ENCODE data around the gene JAM3. TPM values are rescaled to one million over a fixed set of nuclear protein-coding genes. Genes with fewer than 3 reads are reported as not detected.

Gene JAM3
- total RNA-seq, 4 donors from 2014 or later, result 13.3 to 36.0 (median 16.8) TPM

DNA sequence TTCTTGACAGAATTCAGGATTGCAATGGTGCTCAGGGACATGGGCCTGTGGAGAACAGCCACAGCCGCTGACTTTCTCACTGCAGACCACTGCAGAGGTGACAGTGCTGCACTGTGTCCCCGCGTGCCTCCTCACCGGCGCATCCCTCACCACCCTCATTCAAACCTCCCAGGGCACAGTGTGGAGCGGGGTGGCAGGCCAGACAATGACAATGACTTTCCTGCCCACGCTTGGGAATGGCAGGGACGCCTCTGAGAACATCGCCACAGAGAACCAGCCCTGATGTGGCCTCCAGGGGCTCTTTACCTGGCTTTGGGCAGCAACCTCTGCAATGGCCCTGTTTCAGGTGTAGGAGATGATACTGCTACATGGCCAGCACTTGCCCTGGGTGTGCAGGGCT lies 89.2 kb downstream of the JAM3 start:
- no peak overlapping the region for H3K27ac ChIP-seq
- no peak overlapping the region for H3K4me3 ChIP-seq (replicated peaks in 1 of 3)
- no peaks in the 10 kb centered on the region for H3K27me3 ChIP-seq
- no peak for DNase-seq
- peaks cover 24 to 46% of the 10 kb centered on the region in 2 donors for H3K36me3 ChIP-seq
- intact Hi-C loops (cut with DNase I), result no loop called here
- WGBS, 2 donors, result 97 to 99% methylated on average over 9 of the region's 9 CpGs
- H3K4me1 ChIP-seq, result no peaks in the 10 kb centered on the region
- no peaks in the 10 kb centered on the region for H3K9me3 ChIP-seq
- TF ChIP-seq POLR2A (IDR thresholded peaks at IDR 0.05), result no peak
- TF ChIP-seq, protein P1, sequence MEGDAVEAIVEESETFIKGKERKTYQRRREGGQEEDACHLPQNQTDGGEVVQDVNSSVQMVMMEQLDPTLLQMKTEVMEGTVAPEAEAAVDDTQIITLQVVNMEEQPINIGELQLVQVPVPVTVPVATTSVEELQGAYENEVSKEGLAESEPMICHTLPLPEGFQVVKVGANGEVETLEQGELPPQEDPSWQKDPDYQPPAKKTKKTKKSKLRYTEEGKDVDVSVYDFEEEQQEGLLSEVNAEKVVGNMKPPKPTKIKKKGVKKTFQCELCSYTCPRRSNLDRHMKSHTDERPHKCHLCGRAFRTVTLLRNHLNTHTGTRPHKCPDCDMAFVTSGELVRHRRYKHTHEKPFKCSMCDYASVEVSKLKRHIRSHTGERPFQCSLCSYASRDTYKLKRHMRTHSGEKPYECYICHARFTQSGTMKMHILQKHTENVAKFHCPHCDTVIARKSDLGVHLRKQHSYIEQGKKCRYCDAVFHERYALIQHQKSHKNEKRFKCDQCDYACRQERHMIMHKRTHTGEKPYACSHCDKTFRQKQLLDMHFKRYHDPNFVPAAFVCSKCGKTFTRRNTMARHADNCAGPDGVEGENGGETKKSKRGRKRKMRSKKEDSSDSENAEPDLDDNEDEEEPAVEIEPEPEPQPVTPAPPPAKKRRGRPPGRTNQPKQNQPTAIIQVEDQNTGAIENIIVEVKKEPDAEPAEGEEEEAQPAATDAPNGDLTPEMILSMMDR (IDR thresholded peaks at IDR 0.05), result no peak

DNA sequence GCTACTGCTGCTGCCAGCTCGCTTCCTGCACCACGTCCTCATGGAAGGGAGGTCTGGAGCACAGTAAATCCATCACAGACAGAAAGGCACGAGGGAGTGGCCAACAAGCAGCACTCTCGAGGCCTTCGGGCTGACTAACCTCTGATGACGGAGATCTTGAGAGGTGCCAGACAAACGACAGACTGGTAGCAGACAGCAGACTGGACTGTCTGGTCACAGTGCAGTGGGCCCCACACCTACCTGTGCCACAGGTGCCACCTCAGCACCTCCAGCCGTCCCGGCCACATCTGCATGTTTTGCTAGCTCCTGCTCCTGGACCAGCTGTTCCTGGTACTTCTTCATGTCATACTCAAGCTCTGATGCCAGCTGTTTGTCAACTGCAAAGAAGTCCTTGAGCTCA lies 90.8 kb downstream of the JAM3 start:
- TF ChIP-seq POLR2A (IDR thresholded peaks at IDR 0.05), result no peak
- TF ChIP-seq, protein P1 (IDR thresholded peaks at IDR 0.05), result no peak
- intact Hi-C loops (cut with DNase I), result no loop called here
- H3K27me3 ChIP-seq, result no peaks in the 10 kb centered on the region
- H3K4me3 ChIP-seq (replicated peaks in 1 of 3), result no peak overlapping the region
- WGBS, 2 donors, result 93 to 94% methylated on average over 8 to 9 of the region's 9 CpGs
- peaks cover 24 to 35% of the 10 kb centered on the region in 2 donors for H3K36me3 ChIP-seq
- DNase-seq, result no peak
- no peaks in the 10 kb centered on the region for H3K4me1 ChIP-seq
- no peaks in the 10 kb centered on the region for H3K9me3 ChIP-seq
- H3K27ac ChIP-seq, result no peak overlapping the region

DNA sequence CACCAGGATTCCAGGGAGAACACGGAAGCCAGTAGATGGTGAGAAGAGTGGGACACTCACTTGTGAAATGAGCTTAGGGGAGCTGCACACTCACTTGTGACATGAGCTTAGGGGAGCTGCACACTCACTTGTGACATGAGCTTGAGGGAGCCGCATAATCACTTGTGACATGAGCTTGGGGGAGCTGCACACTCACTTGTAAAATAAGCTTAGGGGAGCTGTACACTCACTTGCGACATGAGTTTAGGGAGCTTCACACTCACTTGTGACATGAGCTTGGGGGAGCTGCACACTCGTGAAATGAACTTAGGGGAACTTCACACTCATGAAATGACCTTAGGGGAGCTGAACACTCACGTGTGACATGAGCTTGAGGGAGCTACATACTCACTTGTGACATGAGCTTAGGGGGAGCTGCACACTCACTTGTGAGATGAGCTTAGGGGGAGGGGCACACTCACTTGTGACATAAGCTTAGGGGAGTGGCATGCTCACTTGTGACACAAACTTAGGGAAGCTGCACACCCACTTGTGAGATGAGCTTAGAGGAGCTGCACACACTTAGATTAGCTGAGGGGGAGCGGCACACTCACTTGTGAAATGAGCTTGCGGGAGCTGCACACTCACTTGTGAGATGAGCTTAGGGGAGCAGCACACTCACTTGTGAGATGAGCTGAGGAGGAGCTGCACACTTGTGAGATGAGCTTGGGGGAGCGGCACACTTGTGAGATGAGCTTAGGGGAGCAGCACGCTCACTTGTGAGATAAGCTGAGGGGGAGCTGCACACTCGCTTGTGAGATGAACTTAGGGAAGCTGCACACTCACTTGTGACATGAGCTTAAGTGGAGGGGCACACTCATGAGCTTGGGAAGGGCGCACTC lies 95.9 kb downstream of the JAM3 start:
- no peak for TF ChIP-seq POLR2A (IDR thresholded peaks at IDR 0.05)
- TF ChIP-seq, protein P1 (IDR thresholded peaks at IDR 0.05), result no peak
- 94 to 98% methylated on average over 11 of the region's 11 CpGs for WGBS, 2 donors
- Histone ChIP-seq H3K4me1 (no peaks in the 10 kb centered on the region), H3K27me3 (no peaks in the 10 kb centered on the region), H3K4me3 (replicated peaks in 1 of 3) (no peak overlapping the region), H3K36me3 (peaks cover 28 to 37% of the 10 kb centered on the region in 2 donors), H3K9me3 (no peaks in the 10 kb centered on the region), H3K27ac (no peak overlapping the region)
- intact Hi-C loops (cut with DNase I), result no loop called here
- no peak for DNase-seq

DNA sequence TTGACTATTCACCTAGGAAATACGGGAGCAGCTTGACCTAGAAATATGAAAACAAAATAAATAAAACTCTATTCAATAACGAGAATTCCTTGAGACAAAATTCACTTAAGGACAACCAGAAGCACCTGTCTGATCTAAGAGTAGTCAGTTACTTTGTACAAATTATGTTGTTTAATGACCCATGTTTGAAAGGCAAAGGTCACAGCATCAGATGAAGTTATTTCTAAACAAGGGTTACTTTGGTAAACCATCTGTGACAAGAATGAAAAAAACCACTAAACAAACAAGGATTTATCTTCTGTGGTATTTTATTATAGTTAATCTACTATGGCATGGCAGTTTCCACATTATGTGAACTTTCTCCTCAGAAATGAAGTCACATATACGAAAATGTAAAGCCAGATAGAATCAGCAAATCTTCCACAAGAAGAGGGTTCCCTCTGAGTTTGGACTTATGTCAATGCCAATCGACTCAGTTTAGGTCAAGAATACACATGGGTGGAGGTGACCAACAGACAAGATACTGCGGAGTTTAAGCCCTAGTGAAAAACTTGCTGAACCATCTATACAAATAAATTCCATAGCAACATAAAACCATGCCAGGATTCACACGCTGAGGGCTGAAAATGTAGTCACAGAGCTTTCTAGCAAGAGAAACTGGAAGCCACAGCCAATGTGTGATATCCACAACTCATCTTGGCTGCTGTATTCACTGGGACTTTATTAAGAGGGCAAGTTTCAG lies 101.5 kb downstream of the JAM3 start:
- Histone ChIP-seq H3K9me3 (no peaks in the 10 kb centered on the region), H3K36me3 (peaks cover 15 to 22% of the 10 kb centered on the region in 2 donors), H3K4me1 (no peaks in the 10 kb centered on the region), H3K27me3 (no peaks in the 10 kb centered on the region), H3K27ac (no peak overlapping the region), H3K4me3 (replicated peaks in 1 of 3) (no peak overlapping the region)
- TF ChIP-seq POLR2A (IDR thresholded peaks at IDR 0.05), result no peak
- TF ChIP-seq, protein P1 (IDR thresholded peaks at IDR 0.05), result no peak
- DNase-seq, result no peak
- 90% methylated on average over 6 of the region's 6 CpGs for WGBS, 2 donors
- intact Hi-C loops (cut with DNase I), result no loop called here

DNA sequence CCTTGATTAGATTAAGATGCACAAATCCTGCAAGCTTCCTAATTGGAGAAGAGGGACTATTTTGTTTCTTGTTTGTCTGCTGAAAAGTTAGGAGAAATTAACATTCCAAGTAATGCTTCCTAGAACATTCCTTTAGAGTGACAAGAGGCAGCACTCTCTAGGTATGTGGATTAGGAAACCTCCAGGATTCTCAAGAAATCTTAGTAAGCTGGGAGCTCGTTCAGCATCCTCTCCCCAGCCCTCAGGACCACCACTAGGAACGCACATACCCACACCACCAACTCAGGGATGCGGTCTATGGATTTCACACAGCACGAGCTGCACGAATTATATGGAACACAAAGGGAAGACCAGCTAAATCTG lies 102.0 kb downstream of the JAM3 start:
- H3K4me1 ChIP-seq, result no peaks in the 10 kb centered on the region
- peaks cover 18 to 25% of the 10 kb centered on the region in 2 donors for H3K36me3 ChIP-seq
- H3K27ac ChIP-seq, result no peak overlapping the region
- no peak for TF ChIP-seq POLR2A (IDR thresholded peaks at IDR 0.05)
- TF ChIP-seq, protein P1 (IDR thresholded peaks at IDR 0.05), result no peak
- WGBS, 2 donors, result 97 to 98% methylated on average over 5 of the region's 5 CpGs
- DNase-seq, result no peak
- no peak overlapping the region for H3K4me3 ChIP-seq (replicated peaks in 1 of 3)
- no peaks in the 10 kb centered on the region for H3K27me3 ChIP-seq
- intact Hi-C loops (cut with DNase I), result no loop called here
- H3K9me3 ChIP-seq, result no peaks in the 10 kb centered on the region
